ENCODE measurements around the gene TREH. TPM values are rescaled to one million over a fixed set of nuclear protein-coding genes. Genes with fewer than 3 reads are reported as not detected.

Gene TREH
- total RNA-seq, 5 donors from 2014 or later (not counting 1 experiment from before 2014, with no cell fraction given), result not detected

DNA sequence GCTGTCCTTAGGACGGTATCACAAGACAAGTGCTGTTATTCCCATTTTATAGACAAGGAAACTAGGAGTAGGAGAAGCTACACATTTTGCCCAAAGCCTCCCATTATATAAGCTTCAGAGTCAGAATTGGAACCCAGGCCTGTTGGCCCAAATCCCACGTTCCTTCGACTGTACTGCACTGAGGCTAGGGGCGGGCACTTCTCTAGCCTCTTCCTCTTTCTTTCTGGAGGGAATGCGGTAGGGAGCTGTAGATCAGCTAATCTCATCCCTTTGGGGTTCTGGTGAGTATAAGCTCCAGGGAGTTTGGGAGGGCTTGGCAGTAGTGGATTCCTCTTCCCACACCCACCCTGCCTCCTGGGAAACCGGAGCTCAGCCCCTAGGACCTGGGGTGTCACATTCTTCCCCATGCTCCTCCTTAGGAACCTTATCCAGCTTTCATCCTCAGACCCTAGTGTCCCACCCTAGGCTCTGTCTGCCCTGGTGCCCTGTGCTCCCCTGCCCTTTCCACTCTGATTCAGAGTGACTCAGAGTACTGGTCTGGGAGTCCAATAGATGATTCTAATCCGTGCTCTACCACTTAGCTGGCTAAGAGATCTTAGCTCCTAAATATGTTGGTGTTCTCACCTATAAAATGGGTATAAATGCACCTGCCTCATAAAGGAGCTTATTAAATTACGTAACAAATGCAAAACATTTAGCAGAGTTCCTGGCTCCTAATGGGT lies 42.7 kb downstream of the TREH start:
- 73% methylated on average over 2 of the region's 8 CpGs for WGBS (ENCODE audit: insufficient coverage)
- peaks cover 0 to 3% of the 10 kb centered on the region in 2 donors for H3K27me3 Mint-ChIP-seq
- H3K9me3 ChIP-seq, result no peaks in the 10 kb centered on the region
- no peaks in the 10 kb centered on the region for H3K9me3 Mint-ChIP-seq
- H3K4me1 ChIP-seq (ENCODE audit: control insufficient read depth in 1 of 2, extremely low read depth in 1 of 2, insufficient read depth in 2 of 2, low read length in 2 of 2), result peaks cover 0 to 4% of the 10 kb centered on the region in 2 experiments
- H3K4me3 ChIP-seq (ENCODE audit: control insufficient read depth in 1 of 2, extremely low read depth in 1 of 2, low read length in 1 of 2), result no peak overlapping the region
- peaks cover 0 to 18% of the 10 kb centered on the region in 2 experiments for H3K27me3 ChIP-seq (replicated peaks in 1 of 2; ENCODE audit: control insufficient read depth in 2 of 2, extremely low read depth in 1 of 2, insufficient read depth in 2 of 2, low read length in 1 of 2)
- H3K36me3 Mint-ChIP-seq, result no peaks in the 10 kb centered on the region
- no peak overlapping the region for H3K27ac ChIP-seq (ENCODE audit: low read length)
- no peak for DNase-seq
- no peak overlapping the region for H3K27ac Mint-ChIP-seq
- ChIA-PET CTCF (no interaction called here), POLR2A (no interaction called here)
- no peak overlapping the region for H3K4me3 Mint-ChIP-seq
- no peak for ATAC-seq (replicated peaks in 1 of 4)
- H3K4me1 Mint-ChIP-seq, result peaks cover 0 to 4% (median 0%) of the 10 kb centered on the region in 3 donors
- no peaks in the 10 kb centered on the region for H3K36me3 ChIP-seq (ENCODE audit: control insufficient read depth in 2 of 2, extremely low read depth in 1 of 2, insufficient read depth in 1 of 2, low read length in 1 of 2)

DNA sequence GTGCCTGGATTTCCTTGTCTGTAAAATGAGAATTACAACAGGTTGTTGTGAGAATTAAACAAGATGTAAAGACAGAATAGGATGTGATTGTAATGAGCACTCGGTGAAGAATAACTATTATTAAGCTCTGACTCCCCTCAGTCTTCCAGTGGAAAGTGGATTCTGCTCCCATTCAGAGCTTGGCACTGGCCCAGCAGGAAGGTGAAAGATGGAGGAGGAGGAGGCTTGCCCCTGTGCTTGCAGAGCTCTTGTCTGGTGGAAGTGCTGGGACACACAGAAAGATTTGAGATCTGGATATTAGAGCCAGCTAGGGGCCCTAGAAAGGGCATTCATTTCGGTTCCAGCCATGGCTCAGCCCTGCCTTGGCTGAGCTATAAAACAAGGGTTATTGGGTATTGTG lies 43.8 kb downstream of the TREH start:
- ChIA-PET CTCF (interaction anchor here in 1 of 2 donors (0.7 kb wide), 1 partner anchor 9 kb away, joined by 3 read pairs; no protein-coding TSS in a partner anchor), POLR2A (interaction anchor here in 1 of 2 donors (0.5 kb wide), 1 partner anchor 45 kb away, joined by 3 read pairs; no protein-coding TSS in a partner anchor)
- H3K4me1 Mint-ChIP-seq, result peaks cover 0 to 4% (median 0%) of the 10 kb centered on the region in 3 donors
- 90% methylated on average over 1 of the region's 2 CpGs for WGBS (ENCODE audit: insufficient coverage)
- no peak overlapping the region for H3K4me3 Mint-ChIP-seq
- no peaks in the 10 kb centered on the region for H3K36me3 ChIP-seq (ENCODE audit: control insufficient read depth in 2 of 2, extremely low read depth in 1 of 2, insufficient read depth in 1 of 2, low read length in 1 of 2)
- DNase-seq (no peak), ATAC-seq (replicated peaks in 1 of 4) (no peak)
- no peaks in the 10 kb centered on the region for H3K9me3 ChIP-seq
- no peak overlapping the region for H3K4me3 ChIP-seq (ENCODE audit: control insufficient read depth in 1 of 2, extremely low read depth in 1 of 2, low read length in 1 of 2)
- H3K9me3 Mint-ChIP-seq, result no peaks in the 10 kb centered on the region
- no peak overlapping the region for H3K27ac Mint-ChIP-seq
- peaks cover 0 to 23% of the 10 kb centered on the region in 2 experiments for H3K27me3 ChIP-seq (replicated peaks in 1 of 2; ENCODE audit: control insufficient read depth in 2 of 2, extremely low read depth in 1 of 2, insufficient read depth in 2 of 2, low read length in 1 of 2)
- peaks cover 0 to 3% of the 10 kb centered on the region in 2 donors for H3K27me3 Mint-ChIP-seq
- no peaks in the 10 kb centered on the region for H3K36me3 Mint-ChIP-seq
- H3K4me1 ChIP-seq (ENCODE audit: control insufficient read depth in 1 of 2, extremely low read depth in 1 of 2, insufficient read depth in 2 of 2, low read length in 2 of 2), result peaks cover 0 to 4% of the 10 kb centered on the region in 2 experiments
- H3K27ac ChIP-seq (ENCODE audit: low read length), result no peak overlapping the region

DNA sequence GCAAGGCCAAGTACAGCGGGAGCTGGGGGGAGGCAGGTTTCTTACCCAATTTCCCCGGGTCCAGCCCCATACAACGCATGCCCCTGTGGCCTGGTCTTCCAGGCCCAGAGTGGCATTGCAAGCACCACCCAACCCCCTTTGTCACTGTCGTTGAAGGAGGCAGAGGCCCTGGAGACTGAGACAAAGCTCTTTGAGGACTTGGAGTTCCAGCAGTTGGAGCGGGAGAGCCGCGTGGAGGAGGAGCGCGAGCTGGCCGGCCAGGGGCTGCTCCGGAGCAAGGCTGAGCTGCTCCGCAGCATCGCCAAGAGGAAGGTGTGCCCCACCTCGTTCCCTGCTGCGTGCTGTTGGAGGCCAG lies 44.2 kb downstream of the TREH start:
- no peak overlapping the region for H3K27ac ChIP-seq (ENCODE audit: low read length)
- DNase-seq (no peak), ATAC-seq (replicated peaks in 1 of 4) (no peak)
- ChIA-PET CTCF (interaction anchor here in 1 of 2 donors (0.7 kb wide), 1 partner anchor 9 kb away, joined by 3 read pairs; no protein-coding TSS in a partner anchor), POLR2A (interaction anchor here in 1 of 2 donors (0.5 kb wide), 1 partner anchor 46 kb away, joined by 3 read pairs; no protein-coding TSS in a partner anchor)
- no peak overlapping the region for H3K4me3 ChIP-seq (ENCODE audit: control insufficient read depth in 1 of 2, extremely low read depth in 1 of 2, low read length in 1 of 2)
- peaks cover 0 to 4% of the 10 kb centered on the region in 2 experiments for H3K4me1 ChIP-seq (ENCODE audit: control insufficient read depth in 1 of 2, extremely low read depth in 1 of 2, insufficient read depth in 2 of 2, low read length in 2 of 2)
- H3K27me3 ChIP-seq (replicated peaks in 1 of 2; ENCODE audit: control insufficient read depth in 2 of 2, extremely low read depth in 1 of 2, insufficient read depth in 2 of 2, low read length in 1 of 2), result peaks cover 0 to 23% of the 10 kb centered on the region in 2 experiments
- no peak overlapping the region for H3K27ac Mint-ChIP-seq
- no peaks in the 10 kb centered on the region for H3K9me3 Mint-ChIP-seq
- H3K4me3 Mint-ChIP-seq, result no peak overlapping the region
- 91% methylated on average over 14 of the region's 15 CpGs for WGBS (ENCODE audit: insufficient coverage)
- no peaks in the 10 kb centered on the region for H3K9me3 ChIP-seq
- peaks cover 0 to 3% of the 10 kb centered on the region in 2 donors for H3K27me3 Mint-ChIP-seq
- H3K36me3 ChIP-seq (ENCODE audit: control insufficient read depth in 2 of 2, extremely low read depth in 1 of 2, insufficient read depth in 1 of 2, low read length in 1 of 2), result no peaks in the 10 kb centered on the region
- no peaks in the 10 kb centered on the region for H3K36me3 Mint-ChIP-seq
- peaks cover 0 to 4% (median 0%) of the 10 kb centered on the region in 3 donors for H3K4me1 Mint-ChIP-seq

GRCh38 chr11:118634431-118635236 lies 44.8 kb downstream of the TREH start:
- no peaks in the 10 kb centered on the region for H3K36me3 ChIP-seq (ENCODE audit: control insufficient read depth in 2 of 2, extremely low read depth in 1 of 2, insufficient read depth in 1 of 2, low read length in 1 of 2)
- H3K27me3 Mint-ChIP-seq, result peaks cover 0 to 3% of the 10 kb centered on the region in 2 donors
- H3K36me3 Mint-ChIP-seq, result no peaks in the 10 kb centered on the region
- no peak overlapping the region for H3K4me3 Mint-ChIP-seq
- DNase-seq (peak in 5 of 35 experiments; percentile 11 to 46 (median 15)), ATAC-seq (replicated peaks in 1 of 4) (peak in 3 of 4 experiments; percentile 68 to 73 (median 71))
- WGBS (ENCODE audit: insufficient coverage), result 73% methylated on average over 30 of the region's 41 CpGs
- no peak overlapping the region for H3K27ac ChIP-seq (ENCODE audit: low read length)
- peaks cover 0 to 4% of the 10 kb centered on the region in 2 experiments for H3K4me1 ChIP-seq (ENCODE audit: control insufficient read depth in 1 of 2, extremely low read depth in 1 of 2, insufficient read depth in 2 of 2, low read length in 2 of 2)
- H3K9me3 ChIP-seq, result no peaks in the 10 kb centered on the region
- no peak overlapping the region for H3K27ac Mint-ChIP-seq
- CTCF ChIA-PET, result no interaction called here
- H3K4me3 ChIP-seq (ENCODE audit: control insufficient read depth in 1 of 2, extremely low read depth in 1 of 2, low read length in 1 of 2), result no peak overlapping the region
- POLR2A ChIA-PET, result interaction anchor here in 1 of 2 donors (0.6 kb wide), 1 partner anchor 421 kb away, joined by 3 read pairs; no protein-coding TSS in a partner anchor
- H3K9me3 Mint-ChIP-seq, result no peaks in the 10 kb centered on the region
- H3K4me1 Mint-ChIP-seq, result peaks cover 0 to 4% (median 0%) of the 10 kb centered on the region in 3 donors
- peaks cover 0 to 23% of the 10 kb centered on the region in 2 experiments for H3K27me3 ChIP-seq (replicated peaks in 1 of 2; ENCODE audit: control insufficient read depth in 2 of 2, extremely low read depth in 1 of 2, insufficient read depth in 2 of 2, low read length in 1 of 2)

- peaks cover 0 to 3% of the 10 kb centered on the region in 2 donors for H3K27me3 Mint-ChIP-seq
- Histone ChIP-seq H3K4me3 (ENCODE audit: control insufficient read depth in 1 of 2, extremely low read depth in 1 of 2, low read length in 1 of 2) (no peak overlapping the region), H3K27ac (ENCODE audit: low read length) (no peak overlapping the region), H3K27me3 (replicated peaks in 1 of 2; ENCODE audit: control insufficient read depth in 2 of 2, extremely low read depth in 1 of 2, insufficient read depth in 2 of 2, low read length in 1 of 2) (peaks cover 0 to 23% of the 10 kb centered on the region in 2 experiments), H3K36me3 (ENCODE audit: control insufficient read depth in 2 of 2, extremely low read depth in 1 of 2, insufficient read depth in 1 of 2, low read length in 1 of 2) (no peaks in the 10 kb centered on the region), H3K9me3 (no peaks in the 10 kb centered on the region), H3K4me1 (ENCODE audit: control insufficient read depth in 1 of 2, extremely low read depth in 1 of 2, insufficient read depth in 2 of 2, low read length in 2 of 2) (peaks cover 0 to 4% of the 10 kb centered on the region in 2 experiments)
- DNase-seq (no peak), ATAC-seq (replicated peaks in 1 of 4) (no peak)
- H3K9me3 Mint-ChIP-seq, result no peaks in the 10 kb centered on the region
- no CpG with 5 or more reads among the region's 4 CpGs for WGBS (ENCODE audit: insufficient coverage)
- CTCF ChIA-PET, result no interaction called here
- H3K36me3 Mint-ChIP-seq, result no peaks in the 10 kb centered on the region
- POLR2A ChIA-PET, result no interaction called here
- no peak overlapping the region for H3K27ac Mint-ChIP-seq
- H3K4me1 Mint-ChIP-seq, result peaks cover 0 to 4% (median 0%) of the 10 kb centered on the region in 3 donors
- no peak overlapping the region for H3K4me3 Mint-ChIP-seq
Observed at GRCh38 chr11:118633979-118634378, 45.5 kb downstream of the TREH start.

DNA sequence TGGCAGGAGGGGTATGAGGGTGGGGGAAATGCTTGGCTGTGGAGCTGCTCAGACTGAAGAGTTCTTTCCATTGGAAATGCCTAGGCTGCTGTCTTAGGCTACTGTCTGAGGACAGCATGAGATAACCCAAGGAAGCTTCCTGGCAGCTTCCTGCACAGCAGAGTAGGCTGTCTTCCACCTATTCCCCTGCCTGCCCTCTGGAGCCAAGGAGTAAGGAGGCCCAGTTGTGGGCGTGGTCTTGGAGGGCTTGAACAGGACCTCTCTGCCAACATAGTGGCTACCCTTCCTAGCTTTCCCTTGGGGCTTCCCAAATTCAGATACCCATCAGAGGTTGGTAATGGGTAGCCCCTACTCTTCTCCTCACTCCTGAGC lies 46.1 kb downstream of the TREH start:
- H3K27me3 ChIP-seq (replicated peaks in 1 of 2; ENCODE audit: control insufficient read depth in 2 of 2, extremely low read depth in 1 of 2, insufficient read depth in 2 of 2, low read length in 1 of 2), result peaks cover 0 to 23% of the 10 kb centered on the region in 2 experiments
- Mint-ChIP-seq H3K27me3 (peaks cover under 1 to 3% of the 10 kb centered on the region in 2 donors), H3K9me3 (no peaks in the 10 kb centered on the region), H3K4me3 (no peak overlapping the region), H3K4me1 (peaks cover 0 to 4% (median 0%) of the 10 kb centered on the region in 3 donors), H3K27ac (no peak overlapping the region), H3K36me3 (no peaks in the 10 kb centered on the region)
- H3K27ac ChIP-seq (ENCODE audit: low read length), result no peak overlapping the region
- H3K4me3 ChIP-seq (ENCODE audit: control insufficient read depth in 1 of 2, extremely low read depth in 1 of 2, low read length in 1 of 2), result no peak overlapping the region
- ChIA-PET POLR2A (no interaction called here), CTCF (interaction anchor here in 1 of 2 donors (0.6 kb wide), 1 partner anchor 321 kb away, joined by 4 read pairs; no protein-coding TSS in a partner anchor)
- peaks cover 0 to 4% of the 10 kb centered on the region in 2 experiments for H3K4me1 ChIP-seq (ENCODE audit: control insufficient read depth in 1 of 2, extremely low read depth in 1 of 2, insufficient read depth in 2 of 2, low read length in 2 of 2)
- H3K36me3 ChIP-seq (ENCODE audit: control insufficient read depth in 2 of 2, extremely low read depth in 1 of 2, insufficient read depth in 1 of 2, low read length in 1 of 2), result no peaks in the 10 kb centered on the region
- no CpG with 5 or more reads among the region's 1 CpG for WGBS (ENCODE audit: insufficient coverage)
- DNase-seq (no peak), ATAC-seq (replicated peaks in 1 of 4) (no peak)
- H3K9me3 ChIP-seq, result no peaks in the 10 kb centered on the region
